Chondrocyte (in vitro differentiated cells): Measurements from ENCODE around the gene LANCL1. TPM values are rescaled to one million over a fixed set of nuclear protein-coding genes. Genes with fewer than 3 reads are reported as not detected.

Experiments
- DNase-seq: peaks from one replicate; pipeline ENCODE4 v3.0.0; 2021; ENCODE audit warnings: mixed read lengths, low spot score
- H3K27ac Mint-ChIP-seq: one replicate; pipeline ENCODE4 v1.8.0; 2021; ENCODE audit warnings: mild to moderate bottlenecking, moderate library complexity, mixed read lengths; ENCODE audit not compliant: unreplicated experiment
- H3K27me3 Mint-ChIP-seq: 2 replicates; pipeline ENCODE4 v1.8.0; 2021; ENCODE audit warnings: low read depth, mixed read lengths
- H3K36me3 Mint-ChIP-seq: 2 replicates; pipeline ENCODE4 v1.8.0; 2021; ENCODE audit warnings: low read depth, mixed read lengths
- H3K4me1 Mint-ChIP-seq: 2 replicates; pipeline ENCODE4 v1.8.0; 2021; ENCODE audit warnings: low read depth, mild to moderate bottlenecking, mixed read lengths
- H3K4me3 Mint-ChIP-seq: one replicate; pipeline ENCODE4 v1.8.0; 2021; ENCODE audit warnings: mild to moderate bottlenecking, moderate library complexity, mixed read lengths; ENCODE audit not compliant: unreplicated experiment
- H3K9me3 Mint-ChIP-seq: 2 replicates; pipeline ENCODE4 v1.8.0; 2021; ENCODE audit warnings: low read depth, mixed read lengths
- CTCF ChIP-seq: fragments of 200-600 bp; sonication (generic); IDR thresholded peaks from 2 replicates; pipeline ENCODE4 v1.5.0; 2021; ENCODE audit warnings: antibody characterized with exemption, mild to moderate bottlenecking, moderate library complexity
- long read RNA-seq: library from polyadenylated mRNA; stranded (forward); transcript quantifications from one replicate; pipeline ENCODE4 v2.0.0, GENCODE V29; 2021
- total RNA-seq: library from RNA; stranded (reverse); gene quantifications from 3 replicates; pipeline ENCODE4 v1.2.1, GENCODE V29; 2021

LANCL1 gene
- total RNA-seq: 52.1 to 74.3 TPM (median 52.4 TPM) in 3 replicates
- long read RNA-seq, full-length matches to known transcripts: 89 of 112 reads
- long read RNA-seq, partial matches to known transcripts: 8 of 112 reads
- long read RNA-seq, other reads (novel, unspliced or antisense): 15 of 112 reads

GRCh38 chr2:210476194-210477128 lies at the start of gene LANCL1:
LANCL1 (minus strand) TSS chr2:210476759; CDS start chr2:210476396, 363 bp downstream.
- DNase-seq: peak; percentile 94
- Mint-ChIP-seq H3K9me3 (no peaks in the 10 kb centered on the region), H3K36me3 (peaks cover 4% of the 10 kb centered on the region), H3K27ac (peak within 1 kb of the TSS; percentile 92), H3K27me3 (no peaks in the 10 kb centered on the region), H3K4me1 (peaks cover 30% of the 10 kb centered on the region), H3K4me3 (peak within 1 kb of the TSS; percentile 93)
- no peak for TF ChIP-seq CTCF

GRCh38 chr2:210524533-210524932 lies 48.0 kb upstream of the LANCL1 start:
- Mint-ChIP-seq H3K4me1 (no peaks in the 10 kb centered on the region), H3K9me3 (no peaks in the 10 kb centered on the region), H3K4me3 (no peak overlapping the region), H3K36me3 (no peaks in the 10 kb centered on the region), H3K27me3 (no peaks in the 10 kb centered on the region), H3K27ac (no peak overlapping the region)
- no peak for DNase-seq
- TF ChIP-seq CTCF: no peak

- no peaks in the 10 kb centered on the region for H3K27me3 Mint-ChIP-seq
- TF ChIP-seq CTCF: no peak
These were observed 47.2 kb upstream of the LANCL1 start for GRCh38 chr2:210523650-210524289.

GRCh38 chr2:210522399-210522798 lies 45.8 kb upstream of the LANCL1 start:
- Mint-ChIP-seq H3K27ac (no peak overlapping the region), H3K4me1 (no peaks in the 10 kb centered on the region), H3K27me3 (no peaks in the 10 kb centered on the region), H3K9me3 (no peaks in the 10 kb centered on the region), H3K36me3 (no peaks in the 10 kb centered on the region), H3K4me3 (no peak overlapping the region)
- TF ChIP-seq CTCF: no peak
- no peak for DNase-seq

More at GRCh38 chr2:210523650-210524289, 47.2 kb upstream of the LANCL1 start:
- Mint-ChIP-seq H3K4me3 (no peak overlapping the region), H3K4me1 (no peaks in the 10 kb centered on the region), H3K9me3 (no peaks in the 10 kb centered on the region), H3K36me3 (no peaks in the 10 kb centered on the region), H3K27ac (no peak overlapping the region)
- DNase-seq: no peak

- no peak for DNase-seq
- H3K4me1 Mint-ChIP-seq: no peaks in the 10 kb centered on the region
- no peak overlapping the region for H3K4me3 Mint-ChIP-seq
- H3K27ac Mint-ChIP-seq: no peak overlapping the region
- no peak for TF ChIP-seq CTCF
- peaks cover 16% of the 10 kb centered on the region for H3K9me3 Mint-ChIP-seq
- H3K36me3 Mint-ChIP-seq: peaks cover 6% of the 10 kb centered on the region
- peaks cover 10% of the 10 kb centered on the region for H3K27me3 Mint-ChIP-seq
These were observed 43.0 kb upstream of the LANCL1 start for GRCh38 chr2:210519594-210519993.
